Stimulated activated CD4-positive, alpha-beta T cell treated with anti-CD3 and anti-CD28 coated beads, Interleukin-1b, Interleukin-23, amount 100 ng/mL, for 4 hours (primary cell): ENCODE results near the gene SMURF2.
"Not testable (repeated sequence)": the region's sequence is repeated elsewhere in the genome, so short reads cannot be mapped to it uniquely, and the experiment has no call there.

Experiments
- DNase-seq, 2 donors: peaks; one replicate each; pipeline ENCODE4 v3.0.0-alpha.2; 2020; ENCODE audit warnings: low read depth in 2 of 2

SMURF2 gene

GRCh38 chr17:64630309-64631223 lies 31.5 kb downstream of the SMURF2 start:
- no peak for DNase-seq

- DNase-seq, result no peak
Observed at GRCh38 chr17:64628641-64629040, 33.5 kb downstream of the SMURF2 start.

GRCh38 chr17:64627797-64628196 lies 34.3 kb downstream of the SMURF2 start:
- no peak for DNase-seq

GRCh38 chr17:64626827-64627226 lies 35.3 kb downstream of the SMURF2 start:
- DNase-seq, result no peak

GRCh38 chr17:64625541-64625940 lies 36.6 kb downstream of the SMURF2 start:
- DNase-seq, result no peak

GRCh38 chr17:64622931-64623654 lies 39.0 kb downstream of the SMURF2 start:
- DNase-seq, result no peak

GRCh38 chr17:64621772-64622171 lies 40.3 kb downstream of the SMURF2 start:
- DNase-seq, result no peak

- no peak for DNase-seq
Observed at GRCh38 chr17:64618848-64619247, 43.3 kb downstream of the SMURF2 start.

GRCh38 chr17:64617125-64617780 lies 44.9 kb downstream of the SMURF2 start:
- DNase-seq, result no peak

GRCh38 chr17:64615028-64615677 lies 47.0 kb downstream of the SMURF2 start:
- no peak for DNase-seq

- no peak for DNase-seq
Observed at GRCh38 chr17:64614266-64615027, 47.7 kb downstream of the SMURF2 start.

GRCh38 chr17:64611369-64611768 lies 50.7 kb downstream of the SMURF2 start:
- no peak for DNase-seq

GRCh38 chr17:64610244-64610643 lies 51.9 kb downstream of the SMURF2 start:
- not testable (repeated sequence) for DNase-seq

GRCh38 chr17:64608571-64608981 lies 53.5 kb downstream of the SMURF2 start:
- no peak for DNase-seq

- DNase-seq, result no peak
Observed at GRCh38 chr17:64607862-64608565, 54.1 kb downstream of the SMURF2 start.

- DNase-seq, result not testable (repeated sequence)
Observed at GRCh38 chr17:64604532-64604931, 57.6 kb downstream of the SMURF2 start.

- no peak for DNase-seq
Observed at GRCh38 chr17:64603987-64604386, 58.1 kb downstream of the SMURF2 start.

- DNase-seq, result no peak
Observed at GRCh38 chr17:64599827-64600226, 62.3 kb downstream of the SMURF2 start.

- DNase-seq, result peak; percentile 9 to 18
Observed at GRCh38 chr17:64599187-64599676, 62.9 kb downstream of the SMURF2 start.

GRCh38 chr17:64598672-64599071 lies 63.4 kb downstream of the SMURF2 start:
- no peak for DNase-seq
